ENCODE results near the gene ATP13A3. TPM values are rescaled to one million over a fixed set of nuclear protein-coding genes. Genes with fewer than 3 reads are reported as not detected.

ATP13A3 gene
- total RNA-seq, 1 donor from 2014 or later: 91.9 TPM

- Mint-ChIP-seq H3K27me3 (peaks cover 27% of the 10 kb centered on the region), H3K4me1 (no peaks in the 10 kb centered on the region), H3K36me3 (ENCODE audit: low read depth) (no peaks in the 10 kb centered on the region), H3K4me3 (no peak overlapping the region), H3K27ac (no peak overlapping the region), H3K9me3 (no peaks in the 10 kb centered on the region)
- DNase-seq: no peak
- ChIA-PET CTCF (no interaction called here), POLR2A (no interaction called here)
- intact Hi-C loops (cut with micrococcal nuclease): no loop called here
- TF ChIP-seq CTCF (IDR thresholded peaks at IDR 0.05): no peak
- ATAC-seq (ENCODE audit: low read depth): no peak
These were observed 104.5 kb downstream of the ATP13A3 start for GRCh38 chr3:194382196-194382891.

DNA sequence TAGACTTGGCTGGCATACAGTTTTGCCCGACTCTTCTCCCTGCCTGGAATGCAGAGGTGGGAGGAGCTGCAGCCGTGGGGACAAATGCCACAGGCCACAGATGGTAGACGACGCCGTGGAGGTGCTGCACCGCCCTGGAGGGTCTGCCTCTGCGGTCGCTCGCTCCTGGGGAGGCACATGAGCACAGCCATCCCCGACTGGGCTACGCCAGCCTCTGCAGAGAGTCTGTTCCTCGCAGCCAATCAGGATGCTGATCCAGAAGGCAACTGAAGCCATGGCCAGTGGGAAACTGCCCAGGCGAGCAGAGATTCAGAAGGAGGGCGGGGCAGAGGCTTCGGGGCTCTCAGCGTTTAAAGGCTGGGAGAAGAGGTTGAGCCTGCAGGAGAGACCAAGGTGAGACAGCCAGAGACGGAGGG lies 105.3 kb downstream of the ATP13A3 start:
- Mint-ChIP-seq H3K36me3 (ENCODE audit: low read depth) (no peaks in the 10 kb centered on the region), H3K27me3 (peaks cover 33% of the 10 kb centered on the region), H3K27ac (no peak overlapping the region), H3K4me1 (no peaks in the 10 kb centered on the region), H3K9me3 (no peaks in the 10 kb centered on the region), H3K4me3 (no peak overlapping the region)
- ATAC-seq (ENCODE audit: low read depth) (no peak), DNase-seq (no peak)
- intact Hi-C loops (cut with micrococcal nuclease): no loop called here
- no peak for TF ChIP-seq CTCF (IDR thresholded peaks at IDR 0.05)
- ChIA-PET CTCF (no interaction called here), POLR2A (interaction anchor here (0.6 kb wide), 1 partner anchor 747 kb away, joined by 3 read pairs; no protein-coding TSS in a partner anchor)

GRCh38 chr3:194380326-194380725 lies 106.5 kb downstream of the ATP13A3 start:
- Mint-ChIP-seq H3K4me3 (no peak overlapping the region), H3K9me3 (no peaks in the 10 kb centered on the region), H3K27me3 (peaks cover 42% of the 10 kb centered on the region), H3K27ac (no peak overlapping the region), H3K36me3 (ENCODE audit: low read depth) (no peaks in the 10 kb centered on the region), H3K4me1 (no peaks in the 10 kb centered on the region)
- no peak for DNase-seq
- ATAC-seq (ENCODE audit: low read depth): no peak
- no peak for TF ChIP-seq CTCF (IDR thresholded peaks at IDR 0.05)
- CTCF ChIA-PET: no interaction called here
- POLR2A ChIA-PET: no interaction called here
- intact Hi-C loops (cut with micrococcal nuclease): no loop called here

DNA sequence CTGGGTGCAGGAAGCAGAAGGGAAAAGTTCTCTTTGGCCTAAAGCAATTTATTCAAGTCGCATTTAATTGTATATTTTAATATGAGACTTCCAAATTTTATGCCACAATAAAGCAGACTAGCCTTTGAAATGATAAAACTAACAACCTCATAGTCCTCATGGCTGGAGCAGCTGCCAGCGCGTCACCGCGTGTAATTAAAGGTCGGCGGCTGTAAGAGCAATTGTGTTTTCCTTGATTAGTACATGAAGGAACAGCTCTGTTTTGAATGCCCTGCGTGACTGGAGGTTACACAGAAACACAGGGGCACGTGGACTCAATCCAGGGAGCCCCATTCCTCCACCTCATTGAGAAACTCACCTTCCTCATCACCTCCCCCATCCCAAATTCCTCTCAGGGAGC lies 107.2 kb downstream of the ATP13A3 start:
- no peak for TF ChIP-seq CTCF (IDR thresholded peaks at IDR 0.05)
- no peaks in the 10 kb centered on the region for H3K9me3 Mint-ChIP-seq
- no peaks in the 10 kb centered on the region for H3K36me3 Mint-ChIP-seq (ENCODE audit: low read depth)
- no peak for DNase-seq
- no peak overlapping the region for H3K4me3 Mint-ChIP-seq
- peaks cover 47% of the 10 kb centered on the region for H3K27me3 Mint-ChIP-seq
- H3K4me1 Mint-ChIP-seq: no peaks in the 10 kb centered on the region
- ATAC-seq (ENCODE audit: low read depth): no peak
- intact Hi-C loops (cut with micrococcal nuclease): no loop called here
- POLR2A ChIA-PET: no interaction called here
- H3K27ac Mint-ChIP-seq: no peak overlapping the region
- CTCF ChIA-PET: no interaction called here

DNA sequence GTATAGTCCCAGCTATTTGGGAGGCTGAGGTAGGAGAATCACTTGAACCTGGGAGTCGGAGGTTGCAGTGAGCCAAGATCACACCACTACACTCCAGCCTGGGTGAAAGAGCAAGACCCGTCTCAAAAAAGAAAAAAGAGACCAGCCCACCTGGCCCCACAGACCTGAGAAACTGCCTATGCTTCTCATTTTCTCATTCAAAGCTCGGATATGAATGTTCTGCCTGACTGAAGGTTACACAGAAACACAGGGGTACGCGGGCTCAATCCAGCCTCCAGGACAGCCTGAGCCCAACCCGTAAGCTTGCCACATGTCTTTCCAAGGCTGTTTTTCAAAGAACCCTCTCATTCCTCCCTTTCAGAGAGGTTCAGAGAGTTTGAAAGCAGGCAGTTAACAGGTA lies 107.6 kb downstream of the ATP13A3 start:
- ATAC-seq (ENCODE audit: low read depth): no peak
- ChIA-PET CTCF (no interaction called here), POLR2A (no interaction called here)
- no peak for TF ChIP-seq CTCF (IDR thresholded peaks at IDR 0.05)
- H3K9me3 Mint-ChIP-seq: no peaks in the 10 kb centered on the region
- H3K4me1 Mint-ChIP-seq: no peaks in the 10 kb centered on the region
- DNase-seq: no peak
- intact Hi-C loops (cut with micrococcal nuclease): no loop called here
- no peak overlapping the region for H3K27ac Mint-ChIP-seq
- no peak overlapping the region for H3K4me3 Mint-ChIP-seq
- H3K27me3 Mint-ChIP-seq: peaks cover 48% of the 10 kb centered on the region
- no peaks in the 10 kb centered on the region for H3K36me3 Mint-ChIP-seq (ENCODE audit: low read depth)
